ENCODE measurements around the gene UCKL1. TPM values are rescaled to one million over a fixed set of nuclear protein-coding genes. Genes with fewer than 3 reads are reported as not detected.
A peak's percentile ranks its signal among the peaks of the same experiment; 100 is the strongest.

Gene UCKL1
- total RNA-seq, 1 donor from 2014 or later = 16.2 TPM

DNA sequence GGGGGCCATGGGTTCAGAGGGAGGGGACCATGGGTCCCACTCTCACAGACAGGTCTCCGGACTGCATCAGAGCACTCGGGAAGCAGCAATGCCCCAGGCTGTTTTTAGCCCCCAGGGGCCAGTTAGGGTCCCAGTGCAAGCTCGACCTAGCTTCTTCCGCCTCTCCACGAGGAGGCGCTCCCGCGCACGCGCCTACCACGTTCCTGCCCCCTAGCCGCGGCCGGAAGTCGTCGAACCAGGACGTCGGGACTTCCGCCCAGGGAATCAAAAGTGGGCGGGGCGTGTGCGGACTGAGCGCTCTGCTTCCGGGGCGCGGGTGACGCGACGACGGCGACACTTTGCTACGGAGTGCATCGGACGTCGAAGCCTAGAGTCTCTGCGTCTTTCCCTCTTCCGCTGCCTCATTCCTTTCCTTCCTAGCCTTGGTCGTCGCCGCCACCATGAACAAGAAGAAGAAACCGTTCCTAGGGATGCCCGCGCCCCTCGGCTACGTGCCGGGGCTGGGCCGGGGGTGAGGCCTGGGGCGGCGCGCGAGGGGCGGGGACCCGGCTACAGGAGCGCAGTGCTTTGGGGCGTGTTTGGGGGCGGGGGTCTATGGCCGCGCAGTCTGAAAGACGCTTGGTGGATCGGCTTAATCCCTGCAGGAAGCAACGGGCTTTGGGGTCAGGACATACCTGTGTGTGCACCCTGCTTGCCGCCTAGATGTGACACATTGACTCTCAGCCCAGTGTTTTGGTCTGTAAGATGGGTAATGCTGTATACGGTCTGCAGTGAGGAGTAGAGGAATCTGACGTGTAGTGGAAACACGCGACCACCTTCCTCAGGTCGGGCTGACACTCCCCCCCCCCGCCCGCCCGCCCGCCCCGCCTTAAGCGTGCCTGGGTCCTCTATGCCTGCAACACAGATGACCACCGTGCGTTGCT, 24.9 kb upstream of the UCKL1 start, which contains the start of gene PRPF6:
Gene PRPF6, plus strand, starts transcription at position 327 of the 923 bp plus-strand sequence. Its CDS starts 114 bp downstream, at position 441.
- peak within 1 kb of the TSS; percentile 94 for H3K4me3 ChIP-seq (ENCODE audit: low read depth, low read length)
- no peak for DNase-seq (ENCODE audit: low read depth)
- TF ChIP-seq, protein P1, sequence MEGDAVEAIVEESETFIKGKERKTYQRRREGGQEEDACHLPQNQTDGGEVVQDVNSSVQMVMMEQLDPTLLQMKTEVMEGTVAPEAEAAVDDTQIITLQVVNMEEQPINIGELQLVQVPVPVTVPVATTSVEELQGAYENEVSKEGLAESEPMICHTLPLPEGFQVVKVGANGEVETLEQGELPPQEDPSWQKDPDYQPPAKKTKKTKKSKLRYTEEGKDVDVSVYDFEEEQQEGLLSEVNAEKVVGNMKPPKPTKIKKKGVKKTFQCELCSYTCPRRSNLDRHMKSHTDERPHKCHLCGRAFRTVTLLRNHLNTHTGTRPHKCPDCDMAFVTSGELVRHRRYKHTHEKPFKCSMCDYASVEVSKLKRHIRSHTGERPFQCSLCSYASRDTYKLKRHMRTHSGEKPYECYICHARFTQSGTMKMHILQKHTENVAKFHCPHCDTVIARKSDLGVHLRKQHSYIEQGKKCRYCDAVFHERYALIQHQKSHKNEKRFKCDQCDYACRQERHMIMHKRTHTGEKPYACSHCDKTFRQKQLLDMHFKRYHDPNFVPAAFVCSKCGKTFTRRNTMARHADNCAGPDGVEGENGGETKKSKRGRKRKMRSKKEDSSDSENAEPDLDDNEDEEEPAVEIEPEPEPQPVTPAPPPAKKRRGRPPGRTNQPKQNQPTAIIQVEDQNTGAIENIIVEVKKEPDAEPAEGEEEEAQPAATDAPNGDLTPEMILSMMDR (conservative IDR thresholded peaks at IDR 0.05; ENCODE audit: low read depth, low read length) = peak; percentile 80

DNA sequence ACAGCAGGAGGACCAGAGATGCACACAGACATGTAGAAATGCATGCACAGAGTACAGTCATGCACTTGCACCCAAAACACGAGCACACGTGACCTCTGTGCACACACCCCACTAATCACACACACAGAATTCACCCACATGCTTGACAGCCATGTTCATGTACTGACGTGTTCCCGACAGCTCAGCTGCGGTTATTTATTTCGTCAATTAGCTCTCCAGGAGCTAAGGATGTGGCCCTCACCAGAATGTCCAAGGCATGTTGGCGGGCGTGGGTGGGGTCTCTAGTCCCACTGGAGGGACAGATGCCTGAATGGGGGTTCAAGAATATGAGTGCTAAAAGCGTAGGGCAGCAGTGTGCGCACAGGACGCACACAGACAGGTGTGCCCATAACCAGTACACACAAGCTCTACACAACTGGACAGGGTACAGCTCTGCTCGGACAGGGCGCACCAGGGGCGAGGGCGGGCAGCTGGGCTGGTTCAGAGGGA, 24.1 kb upstream of the UCKL1 start:
- peak overlapping the region; percentile 94 for H3K4me3 ChIP-seq (ENCODE audit: low read depth, low read length)
- DNase-seq (ENCODE audit: low read depth) = no peak
- TF ChIP-seq, protein P1 (conservative IDR thresholded peaks at IDR 0.05; ENCODE audit: low read depth, low read length) = no peak

DNA sequence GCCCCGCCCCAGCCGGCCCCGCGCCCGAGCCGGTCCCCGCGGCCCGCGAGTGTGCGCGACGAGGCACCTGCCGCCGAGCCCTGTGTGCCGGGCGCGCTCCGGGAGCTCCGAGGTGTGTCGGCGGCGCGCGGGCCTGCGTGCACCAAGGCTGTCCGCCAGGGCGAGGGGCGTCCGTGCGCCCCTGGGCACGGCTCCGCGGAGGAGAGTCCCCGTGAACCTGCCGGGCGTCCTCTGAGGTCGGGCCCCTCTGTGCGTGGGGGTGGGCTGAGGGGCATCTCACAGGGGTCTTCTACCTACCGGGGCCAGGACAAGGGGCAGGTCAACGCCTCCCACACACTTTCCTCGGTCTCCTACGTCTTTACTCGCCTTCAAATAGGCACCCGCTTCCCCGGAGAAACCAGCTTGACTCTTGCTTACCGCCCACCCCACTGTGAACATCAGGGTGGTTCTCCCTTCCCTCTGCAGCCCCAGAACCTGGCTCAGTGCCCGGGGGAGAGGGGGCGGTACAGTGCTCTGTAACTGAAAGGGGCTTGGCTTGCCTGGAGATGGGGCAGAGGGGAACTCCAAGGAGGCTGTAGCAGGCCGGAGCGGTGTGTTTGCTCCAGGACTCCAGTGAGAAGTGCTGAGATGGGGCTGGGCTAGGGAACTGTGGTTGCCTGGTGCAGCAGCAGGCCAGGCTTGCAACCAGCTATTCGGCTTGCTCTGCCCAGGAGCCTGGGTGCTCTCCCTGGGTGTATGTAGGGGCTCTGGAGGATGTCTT, 23.5 kb upstream of the UCKL1 start, which contains the start of gene SAMD10:
Gene SAMD10, minus strand, starts transcription at position 86 of the 760 bp plus-strand sequence. CDS start 175 bp downstream, outside the sequence.
- peak within 1 kb of the TSS; percentile 94 for H3K4me3 ChIP-seq (ENCODE audit: low read depth, low read length)
- DNase-seq (ENCODE audit: low read depth) = no peak
- TF ChIP-seq, protein P1 (conservative IDR thresholded peaks at IDR 0.05; ENCODE audit: low read depth, low read length) = no peak

DNA sequence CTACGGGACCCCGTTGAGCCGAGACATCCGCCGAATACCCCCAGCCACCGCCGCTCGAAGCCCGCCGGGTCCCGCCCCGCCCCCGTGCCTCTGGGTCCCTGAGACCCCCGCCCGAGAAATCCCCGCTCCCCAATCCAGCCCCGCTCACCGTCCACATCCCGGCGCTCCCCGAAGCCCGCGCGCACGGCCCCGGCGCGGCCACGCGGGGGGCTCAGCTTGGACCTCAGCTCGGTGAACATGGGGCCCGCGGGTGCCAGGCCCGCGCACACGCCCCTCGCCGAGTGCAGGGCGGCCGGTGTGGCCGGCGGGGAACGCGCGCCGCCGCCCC, 23.0 kb upstream of the UCKL1 start:
- TF ChIP-seq, protein P1 (conservative IDR thresholded peaks at IDR 0.05; ENCODE audit: low read depth, low read length) = no peak
- peak overlapping the region; percentile 94 for H3K4me3 ChIP-seq (ENCODE audit: low read depth, low read length)
- no peak for DNase-seq (ENCODE audit: low read depth)

DNA sequence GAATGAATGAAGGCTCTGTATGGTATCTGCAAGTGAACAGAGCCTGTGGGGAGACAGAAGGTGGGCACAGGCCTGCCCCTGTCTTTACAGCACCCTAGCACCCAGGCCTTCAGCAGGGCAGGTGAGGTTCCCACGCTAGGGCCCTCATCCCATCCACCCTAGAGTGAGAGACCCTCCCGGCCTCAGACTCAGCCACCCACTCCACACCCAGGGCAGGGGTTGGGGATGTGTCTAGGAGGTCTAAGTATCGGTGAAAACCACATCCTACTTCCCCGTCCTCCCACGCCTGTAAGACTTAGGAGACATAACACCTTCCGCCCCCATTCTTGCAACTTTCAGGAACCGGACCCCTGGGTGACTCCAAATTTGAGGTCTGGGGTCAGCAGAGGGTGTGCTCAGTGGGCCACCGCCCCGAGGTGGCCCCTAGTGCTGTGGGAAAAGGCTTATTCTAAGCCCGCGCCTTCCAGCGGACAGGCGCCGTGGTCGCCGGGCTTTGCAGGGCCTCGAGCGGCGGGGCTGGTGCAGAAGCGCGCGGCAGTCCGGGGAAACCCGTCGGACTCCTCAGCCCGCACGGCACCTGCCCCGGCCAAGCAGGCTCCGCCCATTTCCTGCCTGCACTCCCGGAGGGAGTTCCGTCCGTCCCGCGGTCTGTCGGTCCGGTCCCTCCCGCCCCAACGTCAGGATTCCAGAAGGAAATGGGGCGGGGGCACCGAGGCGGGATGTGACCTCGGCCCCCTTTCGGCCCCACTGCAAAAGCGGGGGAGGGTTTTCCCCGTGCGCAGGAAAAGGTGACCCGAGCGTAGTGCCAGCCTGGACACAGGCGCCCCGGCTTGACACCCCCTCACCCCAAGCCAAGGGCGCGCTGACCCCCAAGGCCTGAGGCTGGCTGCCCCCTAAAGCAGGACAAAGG, 22.4 kb upstream of the UCKL1 start:
- peak overlapping the region; percentile 94 for H3K4me3 ChIP-seq (ENCODE audit: low read depth, low read length)
- DNase-seq (ENCODE audit: low read depth) = no peak
- TF ChIP-seq, protein P1 (conservative IDR thresholded peaks at IDR 0.05; ENCODE audit: low read depth, low read length) = no peak

DNA sequence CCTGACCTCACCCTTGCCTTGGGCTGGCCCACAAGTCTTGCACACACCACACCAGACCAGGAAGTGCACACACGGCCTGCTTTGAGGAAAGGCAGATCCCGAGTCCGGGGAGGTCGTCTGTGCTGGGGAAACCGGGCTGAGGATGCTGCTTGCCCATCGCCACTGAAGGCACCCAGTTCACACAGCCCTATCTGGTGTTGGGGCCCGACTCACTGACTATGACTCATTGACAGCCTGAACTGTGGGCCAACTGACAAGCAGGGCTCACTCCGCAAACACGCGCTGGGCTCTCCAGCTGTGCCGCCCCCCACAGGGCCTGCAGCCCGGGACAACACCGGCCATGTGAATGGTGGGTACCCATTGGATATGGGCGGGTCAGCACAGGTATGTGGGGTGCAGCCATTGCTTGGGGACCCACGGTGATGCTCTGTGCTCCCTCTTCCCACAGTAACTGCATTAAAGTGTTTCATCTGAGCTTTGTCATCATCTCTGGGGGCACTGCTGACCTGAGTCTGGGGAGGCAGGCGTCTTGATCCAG, 21.6 kb upstream of the UCKL1 start:
- peak overlapping the region; percentile 94 for H3K4me3 ChIP-seq (ENCODE audit: low read depth, low read length)
- TF ChIP-seq, protein P1 (conservative IDR thresholded peaks at IDR 0.05; ENCODE audit: low read depth, low read length) = no peak
- DNase-seq (ENCODE audit: low read depth) = no peak
